ENCODE data around the gene SLC39A11.

Gene SLC39A11

GRCh38 chr17:72702998-72703397 is 389.5 kb downstream of the SLC39A11 start:
- no peak for DNase-seq

- no peak for DNase-seq
Measured at GRCh38 chr17:72702136-72702735, 390.3 kb downstream of the SLC39A11 start.

- no peak for DNase-seq
Measured at GRCh38 chr17:72700226-72700625, 392.3 kb downstream of the SLC39A11 start.

GRCh38 chr17:72699545-72699944 is 392.9 kb downstream of the SLC39A11 start:
- no peak for DNase-seq

GRCh38 chr17:72697602-72698146 is 394.8 kb downstream of the SLC39A11 start:
- DNase-seq: no peak

- no peak for DNase-seq
Measured at GRCh38 chr17:72696721-72697120, 395.8 kb downstream of the SLC39A11 start.

- no peak for DNase-seq
Measured at GRCh38 chr17:72696156-72696555, 396.3 kb downstream of the SLC39A11 start.

- no peak for DNase-seq
Measured at GRCh38 chr17:72693956-72694355, 398.5 kb downstream of the SLC39A11 start.

- no peak for DNase-seq
Measured at GRCh38 chr17:72693151-72693878, 399.2 kb downstream of the SLC39A11 start.

GRCh38 chr17:72692676-72693075 is 399.8 kb downstream of the SLC39A11 start:
- DNase-seq: no peak

GRCh38 chr17:72691586-72691985 is 400.9 kb downstream of the SLC39A11 start:
- DNase-seq: no peak

GRCh38 chr17:72691017-72691416 is 401.5 kb downstream of the SLC39A11 start:
- DNase-seq: no peak

- DNase-seq: no peak
Measured at GRCh38 chr17:72687886-72688285, 404.6 kb downstream of the SLC39A11 start.

- no peak for DNase-seq
Measured at GRCh38 chr17:72684405-72685020, 408.0 kb downstream of the SLC39A11 start.

- DNase-seq: no peak
Measured at GRCh38 chr17:72683506-72684404, 408.7 kb downstream of the SLC39A11 start.

- no peak for DNase-seq
Measured at GRCh38 chr17:72682605-72683004, 409.9 kb downstream of the SLC39A11 start.

- DNase-seq: no peak
Measured at GRCh38 chr17:72681844-72682243, 410.6 kb downstream of the SLC39A11 start.

GRCh38 chr17:72677714-72678390 is 414.6 kb downstream of the SLC39A11 start:
- no peak for DNase-seq

- no peak for DNase-seq
Measured at GRCh38 chr17:72677108-72677507, 415.4 kb downstream of the SLC39A11 start.

- DNase-seq: no peak
Measured at GRCh38 chr17:72672729-72673128, 419.8 kb downstream of the SLC39A11 start.

- no peak for DNase-seq
Measured at GRCh38 chr17:72671016-72671415, 421.5 kb downstream of the SLC39A11 start.

Data from CD4-positive, alpha-beta T cell treated with Interleukin-21 for 1 hour (primary cell).